Tibial nerve (tissue), 4 donors: ENCODE measurements around the gene ERCC4.

Experiments
- EP300 ChIP-seq, 2 donors: sonication (generic); formaldehyde crosslinking; IDR thresholded peaks; one replicate each; pipeline ENCODE4 v1.6.1; 2017; ENCODE audit warnings: antibody characterized with exemption in 2 of 2, mild to moderate bottlenecking in 1 of 2
- POLR2A ChIP-seq, 2 donors: fragments of 450-650 bp; IDR thresholded peaks; one replicate each; pipeline ENCODE4 v1.6.1; 2017; ENCODE audit warnings: antibody characterized with exemption in 2 of 2, mild to moderate bottlenecking in 2 of 2, moderate library complexity in 2 of 2
- TF ChIP-seq, protein P1 (sequence below), 5 experiments: fragments of 200-600 bp in 3 of 5; fragments of 450-650 bp in 2 of 5; sonication (generic) in 3 of 5; IDR thresholded peaks; one replicate each; pipeline ENCODE4 v1.5.1; 2016 to 2019; ENCODE audit warnings: antibody characterized with exemption in 5 of 5, mild to moderate bottlenecking in 3 of 5, moderate library complexity in 2 of 5

DNA sequence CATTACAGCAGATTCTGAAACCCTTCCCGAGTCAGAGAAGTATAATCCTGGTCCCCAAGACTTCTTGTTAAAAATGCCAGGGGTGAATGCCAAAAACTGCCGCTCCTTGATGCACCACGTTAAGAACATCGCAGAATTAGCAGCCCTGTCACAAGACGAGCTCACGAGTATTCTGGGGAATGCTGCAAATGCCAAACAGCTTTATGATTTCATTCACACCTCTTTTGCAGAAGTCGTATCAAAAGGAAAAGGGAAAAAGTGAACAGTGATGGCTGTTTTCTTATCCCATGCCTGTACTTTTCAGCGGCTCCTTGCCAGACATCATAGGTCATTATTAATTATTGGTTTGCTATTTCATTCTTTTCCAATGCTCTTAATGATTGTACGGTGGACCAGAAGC is 28.1 kb downstream of the ERCC4 start:
- TF ChIP-seq, protein P1, sequence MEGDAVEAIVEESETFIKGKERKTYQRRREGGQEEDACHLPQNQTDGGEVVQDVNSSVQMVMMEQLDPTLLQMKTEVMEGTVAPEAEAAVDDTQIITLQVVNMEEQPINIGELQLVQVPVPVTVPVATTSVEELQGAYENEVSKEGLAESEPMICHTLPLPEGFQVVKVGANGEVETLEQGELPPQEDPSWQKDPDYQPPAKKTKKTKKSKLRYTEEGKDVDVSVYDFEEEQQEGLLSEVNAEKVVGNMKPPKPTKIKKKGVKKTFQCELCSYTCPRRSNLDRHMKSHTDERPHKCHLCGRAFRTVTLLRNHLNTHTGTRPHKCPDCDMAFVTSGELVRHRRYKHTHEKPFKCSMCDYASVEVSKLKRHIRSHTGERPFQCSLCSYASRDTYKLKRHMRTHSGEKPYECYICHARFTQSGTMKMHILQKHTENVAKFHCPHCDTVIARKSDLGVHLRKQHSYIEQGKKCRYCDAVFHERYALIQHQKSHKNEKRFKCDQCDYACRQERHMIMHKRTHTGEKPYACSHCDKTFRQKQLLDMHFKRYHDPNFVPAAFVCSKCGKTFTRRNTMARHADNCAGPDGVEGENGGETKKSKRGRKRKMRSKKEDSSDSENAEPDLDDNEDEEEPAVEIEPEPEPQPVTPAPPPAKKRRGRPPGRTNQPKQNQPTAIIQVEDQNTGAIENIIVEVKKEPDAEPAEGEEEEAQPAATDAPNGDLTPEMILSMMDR (IDR thresholded peaks at IDR 0.05): no peak
- no peak for TF ChIP-seq POLR2A (IDR thresholded peaks at IDR 0.05)
- no peak for TF ChIP-seq EP300 (IDR thresholded peaks at IDR 0.05)
